Activated CD4-positive, alpha-beta T cell treated with anti-CD3 and anti-CD28 coated beads, Interleukin-2, amount 50 U/mL, for 4 hours (primary cell): ENCODE data around the gene LIG3.
"Not testable (repeated sequence)": the region's sequence is repeated elsewhere in the genome, so short reads cannot be mapped to it uniquely, and the experiment has no call there.

ENCODE experiments used
- DNase-seq, 2 experiments: peaks; one replicate each; pipeline ENCODE4 v3.0.0-alpha.2; 2020

Gene LIG3

GRCh38 chr17:34980353-34980680, at the start of gene LIG3:
Gene LIG3, plus strand, starts transcription at chr17:34980512. Its CDS starts 2,494 bp downstream, at chr17:34983006.
- peak; percentile 93 for DNase-seq

- not testable (repeated sequence) for DNase-seq
Observed at GRCh38 chr17:34950780-34951179, 29.5 kb upstream of the LIG3 start.

DNA sequence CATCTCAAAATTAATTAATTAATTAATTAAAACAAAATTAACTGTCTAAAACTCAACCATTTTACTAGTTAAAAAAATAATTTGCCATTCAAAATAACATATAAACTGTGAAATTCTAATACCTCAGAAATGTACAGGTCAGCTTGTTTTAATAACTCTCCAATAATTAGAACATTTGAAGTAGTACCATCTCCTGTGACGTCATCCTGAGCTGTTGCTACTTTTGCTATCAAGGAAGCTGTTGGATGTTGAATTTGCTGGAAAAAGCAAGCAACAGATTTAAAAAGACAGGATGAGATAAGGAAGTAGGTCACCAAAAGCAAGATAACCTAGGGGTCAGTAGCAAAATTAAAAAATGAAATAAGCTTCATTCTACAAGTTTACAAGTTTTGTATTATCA, 21.9 kb upstream of the LIG3 start:
- DNase-seq, result no peak

- DNase-seq, result peak; percentile 87
Observed at GRCh38 chr17:34961093-34961911, 19.0 kb upstream of the LIG3 start, which contains the start of the genes CCT6B and ZNF830. Gene CCT6B, minus strand, starts transcription at chr17:34961460. Its CDS starts 67 bp downstream, at chr17:34961393. Gene ZNF830, plus strand, starts transcription at chr17:34961540. Its CDS starts 27 bp downstream, at chr17:34961567.

GRCh38 chr17:34974179-34974578, 6.1 kb upstream of the LIG3 start:
- DNase-seq, result no peak

DNA sequence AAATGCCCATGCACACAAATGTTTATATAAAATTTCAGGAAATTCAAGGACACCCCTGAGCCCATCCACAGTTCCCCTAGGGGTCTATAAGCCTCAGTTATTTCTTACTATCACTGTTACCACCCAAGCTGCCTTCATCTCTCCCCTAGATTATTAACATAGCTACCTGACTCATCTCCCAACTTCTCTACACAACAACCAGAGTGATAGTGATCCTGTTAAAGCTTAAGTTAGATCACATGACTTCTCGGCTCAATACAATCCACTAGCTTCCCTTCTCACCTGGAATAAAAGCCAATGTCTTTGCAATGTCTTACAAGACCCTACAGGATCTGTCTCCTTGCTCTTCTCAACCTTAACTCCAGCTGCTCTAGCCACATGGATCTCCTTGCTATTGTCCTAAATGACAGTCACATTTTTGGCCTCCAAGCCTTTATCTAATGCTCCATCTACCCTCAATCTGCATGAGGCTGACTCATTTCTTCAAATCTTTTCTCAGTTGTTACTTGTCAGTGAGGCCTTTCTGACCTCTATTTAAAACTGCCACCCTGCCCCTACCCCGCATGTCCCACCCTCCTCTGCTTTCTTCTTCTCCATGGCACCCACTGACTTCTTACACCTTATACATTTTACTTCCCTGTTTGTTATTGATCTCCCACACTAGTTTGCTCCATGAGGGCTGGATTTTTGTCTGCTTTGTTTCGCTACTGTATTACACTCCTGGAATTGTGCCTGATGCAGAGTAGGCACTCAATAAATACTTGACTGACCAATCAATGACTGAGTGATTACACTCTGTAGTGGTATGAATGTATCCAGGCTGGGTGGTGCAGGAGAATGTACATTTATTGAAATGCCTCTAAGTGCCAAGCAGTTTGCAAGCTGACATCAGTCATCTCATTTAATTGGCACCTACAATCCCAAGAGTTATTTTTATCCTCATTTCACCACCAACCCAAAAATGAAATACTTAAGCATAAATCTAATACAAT, 5.2 kb upstream of the LIG3 start:
- DNase-seq, result no peak

- DNase-seq, result no peak
Observed at GRCh38 chr17:34979153-34979552, 1.2 kb upstream of the LIG3 start.

DNA sequence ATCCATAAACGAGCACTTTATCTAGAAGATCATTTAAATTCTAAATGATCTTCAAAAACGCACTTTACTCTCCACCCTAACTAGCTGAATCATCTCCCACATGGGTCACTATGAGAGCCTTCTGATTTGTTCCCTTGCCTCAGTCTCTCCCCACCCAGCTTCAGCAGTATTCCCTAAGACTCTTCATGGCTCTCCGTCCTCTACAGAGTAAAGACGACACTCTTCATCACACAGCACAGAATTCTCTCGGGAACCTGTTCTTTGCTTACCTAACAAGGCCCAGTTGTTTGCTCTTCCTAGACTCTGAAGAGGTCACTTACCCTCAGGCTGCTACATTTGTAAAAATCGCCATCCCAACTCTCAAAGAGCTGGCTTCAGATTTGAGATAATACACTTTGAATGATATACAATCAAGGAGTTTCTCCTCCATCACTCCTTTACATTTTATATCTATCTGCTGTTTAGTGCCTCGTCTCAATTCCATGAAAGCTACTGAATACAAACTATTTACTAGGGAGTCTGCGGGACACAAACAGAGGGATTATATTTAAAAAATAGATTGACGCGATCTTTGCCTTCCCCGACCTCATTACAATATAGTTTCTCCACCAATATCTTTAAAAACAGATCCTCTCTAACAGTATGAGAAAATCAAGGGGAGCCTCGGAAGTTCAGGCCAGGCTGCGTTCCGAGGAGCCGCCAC, 511 bp upstream of the LIG3 start:
- DNase-seq, result no peak

GRCh38 chr17:34980681-34981537, 597 bp downstream of the LIG3 start:
- DNase-seq, result peak; percentile 68 to 74

DNA sequence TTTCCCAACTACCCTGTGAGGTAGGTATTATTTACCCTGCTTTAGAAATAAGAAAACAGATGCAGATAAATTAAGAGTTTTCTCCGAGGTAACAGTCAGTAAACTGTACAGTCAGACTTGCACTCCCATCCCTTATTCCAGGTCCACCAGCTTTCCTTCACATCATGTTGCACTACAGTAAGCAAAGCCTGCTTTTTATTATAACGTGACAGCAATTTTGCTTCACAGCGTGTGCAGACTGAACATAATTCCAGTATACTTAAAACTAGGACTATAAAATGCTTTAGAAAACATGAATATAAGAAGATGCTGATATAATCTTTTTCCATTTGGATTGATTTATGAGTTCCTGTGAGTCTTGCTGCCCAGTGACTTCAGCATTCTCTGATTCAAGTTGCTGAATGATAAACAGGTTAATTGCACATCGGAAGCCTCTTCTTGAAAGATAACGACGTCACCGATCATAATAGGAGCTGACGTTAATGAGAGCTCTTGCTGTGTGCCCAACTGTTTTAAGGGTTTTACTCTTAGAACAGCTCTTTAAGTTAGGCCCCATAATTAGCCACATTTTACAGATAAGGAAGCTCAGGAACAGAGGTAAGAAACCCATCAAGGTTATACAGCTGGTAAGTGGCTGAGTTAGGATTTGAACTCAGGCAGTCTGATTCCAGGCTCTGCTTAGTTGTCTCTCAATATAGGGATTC, 1.4 kb downstream of the LIG3 start:
- DNase-seq, result no peak

DNA sequence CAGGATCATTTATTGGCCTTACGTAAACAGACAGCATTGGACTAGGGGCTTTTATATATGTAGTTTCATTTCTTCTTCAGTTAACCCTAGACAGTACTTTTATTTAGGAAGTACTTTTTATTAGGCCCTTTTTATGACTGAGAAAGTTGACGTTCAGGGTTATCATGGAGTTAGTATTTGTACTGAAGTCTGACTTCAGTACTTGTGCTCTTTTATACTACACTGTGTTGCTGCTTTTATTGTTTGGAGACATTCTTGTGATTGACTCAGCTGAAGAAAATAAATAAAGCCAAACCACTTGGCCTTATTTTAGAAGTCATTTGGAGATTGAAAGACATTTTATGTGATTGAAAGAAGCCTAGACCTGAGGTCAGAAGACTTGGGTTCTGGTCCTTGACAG, 6.9 kb downstream of the LIG3 start:
- no peak for DNase-seq

DNA sequence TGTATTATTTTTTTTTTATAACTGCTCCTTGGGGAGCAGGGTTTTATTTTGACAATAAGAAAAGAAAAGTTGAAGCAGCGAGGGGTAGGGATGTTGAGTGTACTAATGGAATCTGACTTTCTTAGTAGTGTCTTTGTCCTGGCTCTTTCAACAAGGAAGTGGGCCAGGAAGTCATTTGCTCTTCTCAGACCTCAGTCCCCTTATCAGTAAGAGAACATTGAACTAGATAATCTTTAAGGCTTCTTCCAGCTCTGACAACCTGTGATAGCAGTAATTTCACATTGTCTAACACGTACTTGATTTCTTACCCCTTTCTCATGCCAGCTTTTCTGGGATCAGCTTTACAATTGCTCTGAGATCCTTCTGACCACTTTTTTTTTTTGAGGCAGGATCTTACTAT, 8.3 kb downstream of the LIG3 start:
- no peak for DNase-seq

DNA sequence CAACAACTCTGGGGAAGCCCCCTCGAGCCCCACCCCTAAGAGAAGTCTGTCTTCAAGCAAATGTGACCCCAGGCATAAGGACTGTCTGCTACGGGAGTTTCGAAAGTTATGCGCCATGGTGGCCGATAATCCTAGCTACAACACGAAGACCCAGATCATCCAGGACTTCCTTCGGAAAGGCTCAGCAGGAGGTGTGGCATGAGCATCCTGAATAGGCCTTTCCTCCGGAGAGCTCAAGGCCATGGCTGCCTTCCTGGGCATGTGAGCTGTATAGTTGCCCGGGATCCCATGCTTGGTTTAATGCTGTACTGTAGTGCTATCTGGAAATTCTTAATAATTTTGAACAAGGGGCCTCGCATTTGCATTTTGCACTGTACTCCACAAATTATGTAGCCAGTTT, 9.2 kb downstream of the LIG3 start:
- DNase-seq, result no peak

GRCh38 chr17:34990921-34991365, 10.6 kb downstream of the LIG3 start:
- DNase-seq, result no peak

GRCh38 chr17:34991606-34992005, 11.3 kb downstream of the LIG3 start:
- no peak for DNase-seq

DNA sequence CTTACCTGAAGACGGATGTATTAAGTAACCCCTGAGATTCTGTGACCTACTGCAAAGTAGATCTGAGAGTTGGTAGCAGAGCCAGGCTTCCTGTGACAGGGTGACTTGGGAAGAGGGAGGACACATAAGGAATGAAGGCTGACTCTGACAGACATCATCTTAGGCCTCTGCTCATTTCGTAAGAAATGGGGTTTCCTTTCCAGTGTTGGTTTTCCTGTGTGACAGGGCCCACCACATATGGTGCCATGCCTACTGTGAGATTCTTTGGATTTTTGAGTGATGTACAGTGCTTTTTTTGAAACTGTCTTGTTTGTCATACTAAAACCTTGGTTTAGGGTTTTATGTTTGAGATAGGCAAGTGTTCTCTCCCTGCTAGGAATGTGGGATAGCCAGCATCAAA, 12.7 kb downstream of the LIG3 start:
- no peak for DNase-seq

- DNase-seq, result no peak
Observed at GRCh38 chr17:34996422-34997285, 16.3 kb downstream of the LIG3 start.

- no peak for DNase-seq
Observed at GRCh38 chr17:34997355-34997862, 17.1 kb downstream of the LIG3 start.

- DNase-seq, result peak; percentile 73 to 78
Observed at GRCh38 chr17:34998205-34998604, 17.9 kb downstream of the LIG3 start.

GRCh38 chr17:34999456-34999855, 19.1 kb downstream of the LIG3 start:
- DNase-seq, result no peak
